Type B pancreatic cell (in vitro differentiated cells): ENCODE results near the gene NACC2. TPM values are rescaled to one million over a fixed set of nuclear protein-coding genes. Genes with fewer than 3 reads are reported as not detected.

Source experiments
- DNase-seq: peaks from one replicate; pipeline ENCODE4 v3.0.0; 2021; ENCODE audit warnings: mixed read lengths; ENCODE audit not compliant: unreplicated experiment; ENCODE audit errors: extremely low spot score
- H3K27ac Mint-ChIP-seq: 2 replicates; pipeline ENCODE4 v1.8.0; 2021; ENCODE audit warnings: mild to moderate bottlenecking, mixed read lengths
- H3K27me3 Mint-ChIP-seq: 2 replicates; pipeline ENCODE4 v1.8.0; 2021; ENCODE audit warnings: mixed read lengths
- H3K36me3 Mint-ChIP-seq: 2 replicates; pipeline ENCODE4 v1.8.0; 2021; ENCODE audit warnings: mixed read lengths
- H3K4me1 Mint-ChIP-seq: one replicate; pipeline ENCODE4 v1.8.0; 2021; ENCODE audit warnings: mixed read lengths; ENCODE audit not compliant: unreplicated experiment
- H3K4me3 Mint-ChIP-seq: 2 replicates; pipeline ENCODE4 v1.8.0; 2021; ENCODE audit warnings: mild to moderate bottlenecking, mixed read lengths
- H3K9me3 Mint-ChIP-seq: 2 replicates; pipeline ENCODE4 v1.8.0; 2021; ENCODE audit warnings: mixed read lengths
- CTCF ChIP-seq: fragments of 200-600 bp; sonication (generic); conservative IDR thresholded peaks from 2 replicates; pipeline ENCODE4 v1.5.0; 2021; ENCODE audit warnings: antibody characterized with exemption, mild to moderate bottlenecking
- total RNA-seq: library from RNA; stranded (reverse); gene quantifications from 2 replicates; pipeline ENCODE4 v1.2.1, GENCODE V29; 2021; ENCODE audit warnings: low replicate concordance

The NACC2 gene
- total RNA-seq, 1 donor from 2014 or later: 9.3 TPM

DNA sequence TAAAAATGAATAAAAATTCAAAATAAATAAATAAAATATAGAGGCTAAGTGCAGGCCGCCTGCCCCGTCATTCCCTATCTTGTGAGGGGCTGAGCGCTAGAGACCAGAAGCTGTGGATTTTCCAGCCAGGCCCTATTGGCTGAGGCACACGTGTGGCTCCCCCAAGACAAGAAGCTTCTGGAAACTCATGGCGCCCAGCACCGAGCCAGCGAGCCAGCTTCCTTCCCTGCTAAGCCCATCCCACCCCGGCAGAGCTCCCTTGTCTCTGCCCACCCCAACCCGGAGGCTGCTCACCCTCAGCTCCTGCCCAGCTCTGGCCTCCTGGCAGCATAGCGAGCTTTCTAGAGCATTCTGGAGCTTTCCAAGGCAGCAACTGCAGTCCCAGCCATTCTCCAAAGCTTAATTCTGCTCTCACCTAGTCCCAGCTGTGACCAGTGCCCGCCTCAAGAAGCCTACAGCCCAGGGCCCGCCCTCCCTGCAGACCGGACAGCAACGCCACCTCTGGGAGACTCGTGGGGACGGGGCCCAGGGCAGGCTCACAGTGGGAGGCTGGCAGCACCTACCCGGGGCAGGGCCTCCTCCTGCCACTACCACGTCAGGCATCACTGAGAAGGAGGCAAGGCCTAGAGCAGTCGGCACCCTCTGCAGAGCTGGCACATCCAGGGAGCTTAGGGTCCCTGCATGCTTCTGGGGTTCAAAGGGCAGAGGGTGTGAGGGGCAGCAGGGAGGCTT is 46.8 kb upstream of the NACC2 start:
- no peak for TF ChIP-seq CTCF
- H3K9me3 Mint-ChIP-seq: no peaks in the 10 kb centered on the region
- H3K27ac Mint-ChIP-seq: no peak overlapping the region
- H3K4me3 Mint-ChIP-seq: no peak overlapping the region
- DNase-seq: no peak
- H3K36me3 Mint-ChIP-seq: no peaks in the 10 kb centered on the region
- H3K27me3 Mint-ChIP-seq: peaks cover 2% of the 10 kb centered on the region
- H3K4me1 Mint-ChIP-seq: peaks cover 3% of the 10 kb centered on the region

DNA sequence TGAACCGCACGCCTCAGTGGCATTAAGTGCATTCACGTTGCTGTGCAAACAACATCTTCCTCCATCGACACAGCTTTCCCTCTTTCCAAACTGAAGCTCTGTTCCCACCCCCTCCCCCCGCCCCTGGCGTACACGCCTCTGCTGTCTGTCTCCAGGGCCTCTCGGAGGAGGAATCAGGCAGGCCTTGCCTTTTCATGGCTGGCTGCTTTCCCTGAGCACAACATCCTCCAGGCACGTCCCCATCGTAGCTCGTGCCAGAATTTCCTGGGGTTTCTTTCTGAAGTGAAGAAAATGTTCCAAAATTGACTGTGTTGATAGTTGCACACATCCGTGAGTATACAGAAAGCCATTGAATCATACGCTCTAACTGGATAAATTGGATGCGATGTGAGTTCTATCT is 45.9 kb upstream of the NACC2 start:
- Mint-ChIP-seq H3K4me3 (no peak overlapping the region), H3K27me3 (peaks cover 4% of the 10 kb centered on the region), H3K36me3 (no peaks in the 10 kb centered on the region), H3K4me1 (peaks cover 3% of the 10 kb centered on the region), H3K9me3 (no peaks in the 10 kb centered on the region), H3K27ac (no peak overlapping the region)
- DNase-seq: no peak
- no peak for TF ChIP-seq CTCF

DNA sequence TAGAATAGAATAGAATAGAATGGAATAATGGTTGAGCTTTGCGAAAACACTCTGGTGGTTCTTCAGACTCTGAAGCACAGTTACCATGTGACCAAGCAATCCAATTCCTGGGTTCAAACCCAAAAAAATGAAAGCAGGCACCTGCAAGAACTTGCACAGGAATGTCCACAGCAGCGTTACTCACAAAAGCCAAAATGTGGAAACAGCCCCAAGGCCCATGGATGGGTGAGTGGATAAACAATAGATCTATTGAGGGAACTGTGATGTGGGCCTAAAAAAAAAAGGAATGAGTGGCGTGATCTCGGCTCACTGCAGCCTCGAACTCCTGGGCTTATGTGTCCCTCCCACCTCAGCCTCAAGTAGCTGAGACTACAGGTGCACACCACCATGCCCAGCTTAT is 45.0 kb upstream of the NACC2 start:
- TF ChIP-seq CTCF: no peak
- Mint-ChIP-seq H3K36me3 (no peaks in the 10 kb centered on the region), H3K27ac (no peak overlapping the region), H3K27me3 (peaks cover 6% of the 10 kb centered on the region), H3K4me3 (no peak overlapping the region), H3K4me1 (peaks cover 3% of the 10 kb centered on the region), H3K9me3 (no peaks in the 10 kb centered on the region)
- no peak for DNase-seq

GRCh38 chr9:136138566-136138965 is 43.5 kb upstream of the NACC2 start:
- H3K9me3 Mint-ChIP-seq: no peaks in the 10 kb centered on the region
- no peak for DNase-seq
- peak; percentile 56 for TF ChIP-seq CTCF
- H3K4me3 Mint-ChIP-seq: no peak overlapping the region
- no peaks in the 10 kb centered on the region for H3K36me3 Mint-ChIP-seq
- H3K27me3 Mint-ChIP-seq: peaks cover 17% of the 10 kb centered on the region
- peaks cover 8% of the 10 kb centered on the region for H3K4me1 Mint-ChIP-seq
- no peak overlapping the region for H3K27ac Mint-ChIP-seq

- Mint-ChIP-seq H3K27me3 (peaks cover 18% of the 10 kb centered on the region), H3K9me3 (no peaks in the 10 kb centered on the region), H3K4me1 (peaks cover 8% of the 10 kb centered on the region), H3K4me3 (no peak overlapping the region), H3K27ac (no peak overlapping the region), H3K36me3 (no peaks in the 10 kb centered on the region)
- no peak for DNase-seq
- TF ChIP-seq CTCF: no peak
Observed at GRCh38 chr9:136137321-136138265, 42.5 kb upstream of the NACC2 start.
